SK-N-SH treated with all-trans-retinoic acid at 6 μM for 48 hours (cell line): Measurements from ENCODE around the gene VMP1.
A peak's percentile ranks its signal among the peaks of the same experiment; 100 is the strongest.
"Not testable (repeated sequence)": the region's sequence is repeated elsewhere in the genome, so short reads cannot be mapped to it uniquely, and the experiment has no call there.

ENCODE experiments used
- ATAC-seq: fragments of 200-7000 bp; cut with Tn5 transposase; 3 replicates; pipeline ENCODE4 v1.9.1; 2020; ENCODE audit warnings: mild to moderate bottlenecking, moderate library complexity
- ARNTL ChIP-seq: fragments of 450-650 bp; formaldehyde crosslinking; IDR thresholded peaks from 2 replicates; pipeline ENCODE4 v1.5.0; 2020; ENCODE audit warnings: low read depth, mild to moderate bottlenecking, moderate library complexity, borderline replicate concordance
- CSDC2 ChIP-seq: fragments of 250-450 bp; sonication (Bioruptor Pico); IDR thresholded peaks from 2 replicates; pipeline ENCODE4 v1.5.0; 2020; ENCODE audit warnings: mild to moderate bottlenecking, moderate library complexity
- ESRRG ChIP-seq: fragments of 250-450 bp; sonication (Bioruptor Pico); IDR thresholded peaks from 2 replicates; pipeline ENCODE4 v1.6.1; 2021; ENCODE audit warnings: mild to moderate bottlenecking
- GLIS3 ChIP-seq: fragments of 250-450 bp; sonication (Bioruptor Pico); IDR thresholded peaks from 2 replicates; pipeline ENCODE4 v1.5.0; 2020; ENCODE audit warnings: mild to moderate bottlenecking, moderate library complexity
- ISL1 ChIP-seq: fragments of 250-450 bp; sonication (Bioruptor Pico); IDR thresholded peaks from 2 replicates; pipeline ENCODE4 v2.1.2; 2022; ENCODE audit warnings: mild to moderate bottlenecking, moderate library complexity
- OSR1 ChIP-seq: fragments of 250-450 bp; sonication (Bioruptor Pico); IDR thresholded peaks from 2 replicates; pipeline ENCODE4 v1.8.0; 2022; ENCODE audit warnings: moderate library complexity, mild to moderate bottlenecking, inconsistent platforms
- PPARA ChIP-seq: fragments of 250-450 bp; sonication (Bioruptor Pico); IDR thresholded peaks from 2 replicates; pipeline ENCODE4 v1.5.0; 2020; ENCODE audit warnings: mild to moderate bottlenecking, borderline replicate concordance
- RARB ChIP-seq: fragments of 250-450 bp; sonication (Bioruptor Pico); IDR thresholded peaks from 2 replicates; pipeline ENCODE4 v1.8.0; 2021; ENCODE audit warnings: mild to moderate bottlenecking, moderate library complexity
- SNAI2 ChIP-seq: fragments of 250-450 bp; sonication (Bioruptor Pico); IDR thresholded peaks from 2 replicates; pipeline ENCODE4 v1.5.0; 2020; ENCODE audit warnings: mild to moderate bottlenecking, moderate library complexity
- TOX ChIP-seq: fragments of 250-450 bp; sonication (Bioruptor Pico); IDR thresholded peaks from 2 replicates; pipeline ENCODE4 v1.8.0; 2021; ENCODE audit warnings: mild to moderate bottlenecking, moderate library complexity, borderline replicate concordance
- ZC3H10 ChIP-seq: fragments of 250-450 bp; sonication (Bioruptor Pico); IDR thresholded peaks from 2 replicates; pipeline ENCODE4 v1.5.1; 2021; ENCODE audit warnings: mild to moderate bottlenecking, moderate library complexity
- ZFP3 ChIP-seq: fragments of 250-450 bp; sonication (Bioruptor Pico); IDR thresholded peaks from 2 replicates; pipeline ENCODE4 v1.5.0; 2020; ENCODE audit warnings: mild to moderate bottlenecking, moderate library complexity
- ZFP30 ChIP-seq: fragments of 450-650 bp; formaldehyde crosslinking; IDR thresholded peaks from 2 replicates; pipeline ENCODE4 v1.5.0; 2022; ENCODE audit warnings: mild to moderate bottlenecking, moderate library complexity
- ZNF565 ChIP-seq: fragments of 450-650 bp; formaldehyde crosslinking; conservative IDR thresholded peaks from 2 replicates; pipeline ENCODE4 v1.5.0; 2020; ENCODE audit warnings: low read depth, mild to moderate bottlenecking, moderate library complexity
- ZNF70 ChIP-seq: fragments of 450-650 bp; formaldehyde crosslinking; IDR thresholded peaks from 2 replicates; pipeline ENCODE4 v1.5.0; 2020; ENCODE audit warnings: mild to moderate bottlenecking, moderate library complexity
- ZNF8 ChIP-seq: fragments of 450-650 bp; formaldehyde crosslinking; IDR thresholded peaks from 2 replicates; pipeline ENCODE4 v1.5.0; 2020; ENCODE audit warnings: mild to moderate bottlenecking, moderate library complexity
- TF ChIP-seq, protein P1 (sequence below): fragments of 250-450 bp; sonication (Bioruptor Pico); IDR thresholded peaks from 2 replicates; pipeline ENCODE4 v1.8.0; 2020; ENCODE audit warnings: mild to moderate bottlenecking, moderate library complexity, borderline replicate concordance
- TF ChIP-seq, protein P2 (sequence below): fragments of 250-450 bp; sonication (Bioruptor Pico); IDR thresholded peaks from 2 replicates; pipeline ENCODE4 v1.8.0; 2021; ENCODE audit warnings: low read depth, mild to moderate bottlenecking, moderate library complexity, borderline replicate concordance
- TF ChIP-seq, protein P3 (sequence below): fragments of 250-450 bp; sonication (Bioruptor Pico); IDR thresholded peaks from 2 replicates; pipeline ENCODE4 v1.5.1; 2021; ENCODE audit warnings: mild to moderate bottlenecking, moderate library complexity
- TF ChIP-seq, protein P4 (sequence below): fragments of 250-450 bp; sonication (Bioruptor Pico); IDR thresholded peaks from 2 replicates; pipeline ENCODE4 v1.5.0; 2020; ENCODE audit warnings: mild to moderate bottlenecking, moderate library complexity
- TF ChIP-seq, protein P5 (sequence below): fragments of 250-450 bp; sonication (Bioruptor Pico); IDR thresholded peaks from 2 replicates; pipeline ENCODE4 v1.5.1; 2020; ENCODE audit warnings: low read depth, mild to moderate bottlenecking, moderate library complexity

VMP1 gene

DNA sequence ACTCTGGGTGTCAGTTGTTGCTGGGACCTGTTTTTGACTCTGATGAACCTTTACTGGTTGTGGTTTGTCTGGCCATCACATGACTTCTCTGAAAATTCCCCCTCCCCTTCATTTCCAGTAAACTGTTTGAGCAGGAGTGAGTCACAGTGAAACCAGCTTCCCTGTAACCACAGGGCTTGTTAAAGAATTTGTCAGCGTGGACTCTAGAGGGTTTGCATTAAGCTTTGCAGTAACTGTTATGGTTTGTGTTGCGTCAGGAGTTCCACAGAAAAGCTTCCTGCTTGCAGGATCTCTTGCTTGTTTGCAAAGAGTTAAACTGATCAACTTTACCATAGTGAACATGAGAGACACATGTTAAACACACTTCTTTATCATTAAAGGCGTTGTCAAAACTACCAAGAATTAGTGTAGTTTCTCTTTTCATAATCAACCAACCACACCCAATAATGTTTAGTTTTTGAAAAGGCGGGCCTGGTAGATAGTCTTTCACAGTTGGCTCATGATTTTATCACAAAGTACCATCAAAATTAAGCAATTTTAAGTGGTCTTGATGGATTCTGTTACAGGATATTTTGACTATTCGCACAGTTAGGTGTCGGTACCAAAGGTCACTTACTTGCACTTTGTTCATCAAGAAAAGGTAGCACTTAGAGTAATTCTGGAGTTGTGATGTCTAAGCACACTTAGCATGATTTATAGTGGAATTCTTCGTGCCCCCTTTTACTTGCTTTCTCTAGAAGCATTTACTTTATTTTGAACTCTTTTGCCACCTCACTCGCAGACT, 79.3 kb downstream of the VMP1 start:
- TF ChIP-seq, protein P1, sequence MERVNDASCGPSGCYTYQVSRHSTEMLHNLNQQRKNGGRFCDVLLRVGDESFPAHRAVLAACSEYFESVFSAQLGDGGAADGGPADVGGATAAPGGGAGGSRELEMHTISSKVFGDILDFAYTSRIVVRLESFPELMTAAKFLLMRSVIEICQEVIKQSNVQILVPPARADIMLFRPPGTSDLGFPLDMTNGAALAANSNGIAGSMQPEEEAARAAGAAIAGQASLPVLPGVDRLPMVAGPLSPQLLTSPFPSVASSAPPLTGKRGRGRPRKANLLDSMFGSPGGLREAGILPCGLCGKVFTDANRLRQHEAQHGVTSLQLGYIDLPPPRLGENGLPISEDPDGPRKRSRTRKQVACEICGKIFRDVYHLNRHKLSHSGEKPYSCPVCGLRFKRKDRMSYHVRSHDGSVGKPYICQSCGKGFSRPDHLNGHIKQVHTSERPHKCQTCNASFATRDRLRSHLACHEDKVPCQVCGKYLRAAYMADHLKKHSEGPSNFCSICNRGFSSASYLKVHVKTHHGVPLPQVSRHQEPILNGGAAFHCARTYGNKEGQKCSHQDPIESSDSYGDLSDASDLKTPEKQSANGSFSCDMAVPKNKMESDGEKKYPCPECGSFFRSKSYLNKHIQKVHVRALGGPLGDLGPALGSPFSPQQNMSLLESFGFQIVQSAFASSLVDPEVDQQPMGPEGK (CRISPR knock-in tag), result peak; percentile 88
- TF ChIP-seq ZNF8, result 0 out of 2 replicates have a peak, but pooled peaks have one; percentile 22
- no peak for TF ChIP-seq PPARA (CRISPR knock-in tag)
- TF ChIP-seq ZNF70 (CRISPR knock-in tag), result no peak
- TF ChIP-seq, protein P2, sequence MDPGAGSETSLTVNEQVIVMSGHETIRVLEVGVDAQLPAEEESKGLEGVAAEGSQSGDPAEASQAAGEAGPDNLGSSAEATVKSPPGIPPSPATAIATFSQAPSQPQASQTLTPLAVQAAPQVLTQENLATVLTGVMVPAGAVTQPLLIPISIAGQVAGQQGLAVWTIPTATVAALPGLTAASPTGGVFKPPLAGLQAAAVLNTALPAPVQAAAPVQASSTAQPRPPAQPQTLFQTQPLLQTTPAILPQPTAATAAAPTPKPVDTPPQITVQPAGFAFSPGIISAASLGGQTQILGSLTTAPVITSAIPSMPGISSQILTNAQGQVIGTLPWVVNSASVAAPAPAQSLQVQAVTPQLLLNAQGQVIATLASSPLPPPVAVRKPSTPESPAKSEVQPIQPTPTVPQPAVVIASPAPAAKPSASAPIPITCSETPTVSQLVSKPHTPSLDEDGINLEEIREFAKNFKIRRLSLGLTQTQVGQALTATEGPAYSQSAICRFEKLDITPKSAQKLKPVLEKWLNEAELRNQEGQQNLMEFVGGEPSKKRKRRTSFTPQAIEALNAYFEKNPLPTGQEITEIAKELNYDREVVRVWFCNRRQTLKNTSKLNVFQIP (CRISPR knock-in tag), result peak; percentile 75; the same call in 1 of the 2 replicates
- TF ChIP-seq ESRRG (CRISPR knock-in tag), result no peak
- peak; percentile 93 for TF ChIP-seq SNAI2
- TF ChIP-seq, protein P3, sequence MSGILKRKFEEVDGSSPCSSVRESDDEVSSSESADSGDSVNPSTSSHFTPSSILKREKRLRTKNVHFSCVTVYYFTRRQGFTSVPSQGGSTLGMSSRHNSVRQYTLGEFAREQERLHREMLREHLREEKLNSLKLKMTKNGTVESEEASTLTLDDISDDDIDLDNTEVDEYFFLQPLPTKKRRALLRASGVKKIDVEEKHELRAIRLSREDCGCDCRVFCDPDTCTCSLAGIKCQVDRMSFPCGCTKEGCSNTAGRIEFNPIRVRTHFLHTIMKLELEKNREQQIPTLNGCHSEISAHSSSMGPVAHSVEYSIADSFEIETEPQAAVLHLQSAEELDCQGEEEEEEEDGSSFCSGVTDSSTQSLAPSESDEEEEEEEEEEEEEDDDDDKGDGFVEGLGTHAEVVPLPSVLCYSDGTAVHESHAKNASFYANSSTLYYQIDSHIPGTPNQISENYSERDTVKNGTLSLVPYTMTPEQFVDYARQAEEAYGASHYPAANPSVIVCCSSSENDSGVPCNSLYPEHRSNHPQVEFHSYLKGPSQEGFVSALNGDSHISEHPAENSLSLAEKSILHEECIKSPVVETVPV, result peak; percentile 48; the same call in 1 of the 2 replicates
- peak; percentile 74 for TF ChIP-seq ISL1 (CRISPR knock-in tag)
- TF ChIP-seq RARB, result no peak
- TF ChIP-seq ZFP3 (CRISPR knock-in tag), result no peak
- peak; percentile 72; the same call in 1 of the 2 replicates for TF ChIP-seq OSR1
- no peak for TF ChIP-seq ZNF565
- peak; percentile 85; the same call in 1 of the 2 replicates for TF ChIP-seq TOX
- no peak for TF ChIP-seq ARNTL (CRISPR knock-in tag)
- TF ChIP-seq CSDC2 (CRISPR knock-in tag), result no peak
- peak; percentile 78 for TF ChIP-seq ZC3H10 (CRISPR knock-in tag)
- TF ChIP-seq, protein P4, sequence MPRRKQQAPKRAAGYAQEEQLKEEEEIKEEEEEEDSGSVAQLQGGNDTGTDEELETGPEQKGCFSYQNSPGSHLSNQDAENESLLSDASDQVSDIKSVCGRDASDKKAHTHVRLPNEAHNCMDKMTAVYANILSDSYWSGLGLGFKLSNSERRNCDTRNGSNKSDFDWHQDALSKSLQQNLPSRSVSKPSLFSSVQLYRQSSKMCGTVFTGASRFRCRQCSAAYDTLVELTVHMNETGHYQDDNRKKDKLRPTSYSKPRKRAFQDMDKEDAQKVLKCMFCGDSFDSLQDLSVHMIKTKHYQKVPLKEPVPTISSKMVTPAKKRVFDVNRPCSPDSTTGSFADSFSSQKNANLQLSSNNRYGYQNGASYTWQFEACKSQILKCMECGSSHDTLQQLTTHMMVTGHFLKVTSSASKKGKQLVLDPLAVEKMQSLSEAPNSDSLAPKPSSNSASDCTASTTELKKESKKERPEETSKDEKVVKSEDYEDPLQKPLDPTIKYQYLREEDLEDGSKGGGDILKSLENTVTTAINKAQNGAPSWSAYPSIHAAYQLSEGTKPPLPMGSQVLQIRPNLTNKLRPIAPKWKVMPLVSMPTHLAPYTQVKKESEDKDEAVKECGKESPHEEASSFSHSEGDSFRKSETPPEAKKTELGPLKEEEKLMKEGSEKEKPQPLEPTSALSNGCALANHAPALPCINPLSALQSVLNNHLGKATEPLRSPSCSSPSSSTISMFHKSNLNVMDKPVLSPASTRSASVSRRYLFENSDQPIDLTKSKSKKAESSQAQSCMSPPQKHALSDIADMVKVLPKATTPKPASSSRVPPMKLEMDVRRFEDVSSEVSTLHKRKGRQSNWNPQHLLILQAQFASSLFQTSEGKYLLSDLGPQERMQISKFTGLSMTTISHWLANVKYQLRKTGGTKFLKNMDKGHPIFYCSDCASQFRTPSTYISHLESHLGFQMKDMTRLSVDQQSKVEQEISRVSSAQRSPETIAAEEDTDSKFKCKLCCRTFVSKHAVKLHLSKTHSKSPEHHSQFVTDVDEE (CRISPR knock-in tag), result no peak
- no peak for TF ChIP-seq ZFP30 (CRISPR knock-in tag)
- TF ChIP-seq, protein P5, sequence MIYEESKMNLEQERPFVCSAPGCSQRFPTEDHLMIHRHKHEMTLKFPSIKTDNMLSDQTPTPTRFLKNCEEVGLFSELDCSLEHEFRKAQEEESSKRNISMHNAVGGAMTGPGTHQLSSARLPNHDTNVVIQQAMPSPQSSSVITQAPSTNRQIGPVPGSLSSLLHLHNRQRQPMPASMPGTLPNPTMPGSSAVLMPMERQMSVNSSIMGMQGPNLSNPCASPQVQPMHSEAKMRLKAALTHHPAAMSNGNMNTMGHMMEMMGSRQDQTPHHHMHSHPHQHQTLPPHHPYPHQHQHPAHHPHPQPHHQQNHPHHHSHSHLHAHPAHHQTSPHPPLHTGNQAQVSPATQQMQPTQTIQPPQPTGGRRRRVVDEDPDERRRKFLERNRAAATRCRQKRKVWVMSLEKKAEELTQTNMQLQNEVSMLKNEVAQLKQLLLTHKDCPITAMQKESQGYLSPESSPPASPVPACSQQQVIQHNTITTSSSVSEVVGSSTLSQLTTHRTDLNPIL (CRISPR knock-in tag), result peak; percentile 87; the same call in 1 of the 2 replicates
- TF ChIP-seq GLIS3 (CRISPR knock-in tag), result no peak

DNA sequence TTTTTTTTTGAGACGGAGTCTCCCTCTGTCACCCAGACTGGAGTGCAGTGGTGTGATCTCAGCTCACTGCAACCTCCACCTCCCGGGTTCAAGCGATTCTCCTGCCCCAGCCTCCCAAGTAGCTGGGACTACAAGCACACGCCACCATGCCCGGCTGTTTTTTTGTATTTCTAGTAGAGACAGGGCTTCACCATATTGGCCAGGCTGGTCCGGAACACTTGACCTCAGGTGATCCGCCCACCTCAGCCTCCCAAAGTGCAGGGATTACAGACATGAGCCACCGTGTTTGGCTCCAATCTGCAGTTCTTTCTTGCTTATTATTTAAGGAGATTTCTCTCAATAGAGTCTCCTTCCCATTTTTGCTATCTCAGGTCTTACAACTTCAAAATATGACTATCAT, 82.4 kb downstream of the VMP1 start:
- not testable (repeated sequence) for ATAC-seq

More for the DNA sequence above, 79.3 kb downstream of the VMP1 start:
- peak; percentile 88 for ATAC-seq

DNA sequence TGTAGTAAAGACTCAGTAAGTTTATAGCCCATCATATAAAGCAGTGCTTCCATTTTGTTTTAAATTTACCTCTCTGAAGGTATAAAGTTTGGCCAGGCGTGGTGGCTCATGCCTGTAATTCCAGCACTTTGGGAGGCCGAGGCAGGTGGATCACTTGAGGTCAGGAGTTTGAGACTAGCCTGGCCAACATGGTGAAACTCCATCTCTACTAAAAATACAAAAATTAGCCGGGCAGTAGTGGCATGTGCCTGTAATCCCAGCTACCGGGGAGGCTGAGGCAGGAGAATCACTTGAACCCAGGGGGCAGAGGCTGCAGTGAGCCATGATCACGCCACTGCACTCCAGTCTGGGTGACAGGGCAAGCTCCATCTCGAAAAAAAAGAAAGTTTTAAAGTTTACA, 83.0 kb downstream of the VMP1 start:
- ATAC-seq, result not testable (repeated sequence)
